ENCODE data around the gene TFEC. TPM values are rescaled to one million over a fixed set of nuclear protein-coding genes. Genes with fewer than 3 reads are reported as not detected.
"Not testable (repeated sequence)": the region's sequence is repeated elsewhere in the genome, so short reads cannot be mapped to it uniquely, and the experiment has no call there.

TFEC gene
- total RNA-seq, 3 donors from 2014 or later (not counting 1 experiment from before 2014, with no cell fraction given), result 0.92 to 1.7 (median 1.1) TPM

GRCh38 chr7:116064179-116064578, 33.6 kb upstream of the TFEC start:
- no peak overlapping the region for H3K27ac Mint-ChIP-seq
- intact Hi-C loops (cut with micrococcal nuclease), result no loop called here
- Histone ChIP-seq H3K4me3 (ENCODE audit: low read length) (no peak overlapping the region), H3K27ac (ENCODE audit: low read length) (no peak overlapping the region), H3K4me1 (ENCODE audit: control insufficient read depth, insufficient read depth, low read length) (no peaks in the 10 kb centered on the region), H3K9me3 (ENCODE audit: control insufficient read depth, insufficient read depth, low read length) (no peaks in the 10 kb centered on the region), H3K27me3 (ENCODE audit: control insufficient read depth, insufficient read depth, low read length) (no peaks in the 10 kb centered on the region), H3K36me3 (ENCODE audit: control insufficient read depth, insufficient read depth, low read length) (no peaks in the 10 kb centered on the region)
- H3K27me3 Mint-ChIP-seq (ENCODE audit: low read depth in 2 of 2), result no peaks in the 10 kb centered on the region
- no peaks in the 10 kb centered on the region for H3K4me1 Mint-ChIP-seq
- no peak for DNase-seq
- H3K9me3 Mint-ChIP-seq, result peaks cover 0 to 6% of the 10 kb centered on the region in 2 donors
- no peak for TF ChIP-seq CTCF (IDR thresholded peaks at IDR 0.05)
- no peak overlapping the region for H3K4me3 Mint-ChIP-seq
- no peaks in the 10 kb centered on the region for H3K36me3 Mint-ChIP-seq
- ATAC-seq, result no peak
- no CpG with 5 or more reads among the region's 1 CpG for WGBS (ENCODE audit: insufficient coverage)

GRCh38 chr7:116062666-116063065, 32.1 kb upstream of the TFEC start:
- Mint-ChIP-seq H3K4me1 (no peaks in the 10 kb centered on the region), H3K9me3 (peaks cover 1 to 3% of the 10 kb centered on the region in 2 donors), H3K27ac (no peak overlapping the region), H3K36me3 (no peaks in the 10 kb centered on the region), H3K4me3 (no peak overlapping the region), H3K27me3 (ENCODE audit: low read depth in 2 of 2) (no peaks in the 10 kb centered on the region)
- Histone ChIP-seq H3K9me3 (ENCODE audit: control insufficient read depth, insufficient read depth, low read length) (no peaks in the 10 kb centered on the region), H3K4me3 (ENCODE audit: low read length) (no peak overlapping the region), H3K27ac (ENCODE audit: low read length) (no peak overlapping the region), H3K4me1 (ENCODE audit: control insufficient read depth, insufficient read depth, low read length) (no peaks in the 10 kb centered on the region), H3K27me3 (ENCODE audit: control insufficient read depth, insufficient read depth, low read length) (no peaks in the 10 kb centered on the region), H3K36me3 (ENCODE audit: control insufficient read depth, insufficient read depth, low read length) (no peaks in the 10 kb centered on the region)
- WGBS (ENCODE audit: insufficient coverage), result 91% methylated on average over 1 of the region's 2 CpGs
- ATAC-seq (no peak), DNase-seq (no peak)
- intact Hi-C loops (cut with micrococcal nuclease), result no loop called here
- no peak for TF ChIP-seq CTCF (IDR thresholded peaks at IDR 0.05)

- no peaks in the 10 kb centered on the region for H3K27me3 Mint-ChIP-seq (ENCODE audit: low read depth in 2 of 2)
- no peaks in the 10 kb centered on the region for H3K4me1 Mint-ChIP-seq
- intact Hi-C loops (cut with micrococcal nuclease), result no loop called here
- Histone ChIP-seq H3K27me3 (ENCODE audit: control insufficient read depth, insufficient read depth, low read length) (no peaks in the 10 kb centered on the region), H3K27ac (ENCODE audit: low read length) (no peak overlapping the region), H3K36me3 (ENCODE audit: control insufficient read depth, insufficient read depth, low read length) (no peaks in the 10 kb centered on the region), H3K4me1 (ENCODE audit: control insufficient read depth, insufficient read depth, low read length) (no peaks in the 10 kb centered on the region), H3K9me3 (ENCODE audit: control insufficient read depth, insufficient read depth, low read length) (no peaks in the 10 kb centered on the region), H3K4me3 (ENCODE audit: low read length) (no peak overlapping the region)
- no peaks in the 10 kb centered on the region for H3K36me3 Mint-ChIP-seq
- WGBS (ENCODE audit: insufficient coverage), result 65% methylated on average over 2 of the region's 2 CpGs
- H3K4me3 Mint-ChIP-seq, result no peak overlapping the region
- ATAC-seq (no peak), DNase-seq (no peak)
- H3K9me3 Mint-ChIP-seq, result peaks cover 4 to 7% of the 10 kb centered on the region in 2 donors
- H3K27ac Mint-ChIP-seq, result no peak overlapping the region
- TF ChIP-seq CTCF (IDR thresholded peaks at IDR 0.05), result no peak
Observed at GRCh38 chr7:116052006-116052405, 21.4 kb upstream of the TFEC start.

GRCh38 chr7:116047261-116047660, 16.7 kb upstream of the TFEC start:
- H3K36me3 Mint-ChIP-seq; H3K4me1 ChIP-seq (ENCODE audit: control insufficient read depth, insufficient read depth, low read length); H3K4me3 Mint-ChIP-seq; H3K4me1 Mint-ChIP-seq; H3K9me3 ChIP-seq (ENCODE audit: control insufficient read depth, insufficient read depth, low read length); H3K27me3 ChIP-seq (ENCODE audit: control insufficient read depth, insufficient read depth, low read length); ATAC-seq; DNase-seq; H3K4me3 ChIP-seq (ENCODE audit: low read length); H3K27ac ChIP-seq (ENCODE audit: low read length); H3K36me3 ChIP-seq (ENCODE audit: control insufficient read depth, insufficient read depth, low read length); H3K27ac Mint-ChIP-seq; H3K27me3 Mint-ChIP-seq (ENCODE audit: low read depth in 2 of 2); H3K9me3 Mint-ChIP-seq; intact Hi-C loops (cut with micrococcal nuclease): not testable (repeated sequence)
- 90% methylated on average over 6 of the region's 6 CpGs for WGBS (ENCODE audit: insufficient coverage)
